Bronchial epithelial cell (primary cell): ENCODE measurements around the gene PASD1. TPM values are rescaled to one million over a fixed set of nuclear protein-coding genes. Genes with fewer than 3 reads are reported as not detected.

Source experiments
- DNase-seq: peaks from one replicate; pipeline ENCODE4 v3.0.0-alpha.2; 2010; ENCODE audit warnings: low read depth
- FAIRE-seq: peaks from 2 replicates; lab custom pipeline; 2011; peaks lifted over from hg19 to GRCh38; lab: Jason Lieb, UNC
- H3K27me3 ChIP-seq: 2 replicates; pipeline ENCODE4 v1.5.1; 2011; ENCODE audit warnings: low read length; ENCODE audit not compliant: control insufficient read depth, insufficient read depth
- H3K36me3 ChIP-seq: 2 replicates; pipeline ENCODE4 v1.5.1; 2011; ENCODE audit warnings: low read length; ENCODE audit not compliant: control insufficient read depth, insufficient read depth
- H3K4me3 ChIP-seq: 2 replicates; pipeline ENCODE4 v1.5.1; 2011; ENCODE audit warnings: mild to moderate bottlenecking, low read depth, low read length, control low read depth
- total RNA-seq: library from RNA; depleted of rRNA; stranded (reverse); fragments of >200 nt; gene quantifications from 2 replicates; pipeline ENCODE4 v1.2.1, GENCODE V29; 2014
- TF ChIP-seq, protein P1 (sequence below): IDR thresholded peaks from 2 replicates; pipeline ENCODE4 v1.5.1; 2011; ENCODE audit warnings: mild to moderate bottlenecking, moderate library complexity, low read length, control low read depth, inconsistent platforms; ENCODE audit not compliant: insufficient read depth, severe bottlenecking

PASD1 gene
- total RNA-seq, 1 donor from 2014 or later = not detected

DNA sequence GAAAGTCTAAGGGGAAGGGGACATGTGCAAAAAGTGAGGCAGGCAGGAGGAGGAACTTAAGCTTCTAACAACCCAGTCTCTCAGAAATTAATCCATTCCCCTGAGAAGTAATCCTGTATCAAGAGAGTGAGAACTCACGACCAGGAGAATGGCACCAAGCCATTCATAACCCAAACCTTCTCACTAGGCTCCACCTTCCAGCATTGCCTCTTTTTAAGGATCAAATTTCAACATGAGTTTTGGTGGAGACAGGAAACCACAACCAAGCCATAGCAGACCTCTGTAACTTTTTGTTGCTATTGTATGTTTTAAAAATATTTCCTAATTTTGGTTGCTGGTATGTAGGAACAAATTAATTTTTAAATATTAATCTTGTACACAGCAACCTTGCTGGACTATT is 32.8 kb downstream of the PASD1 start:
- no peaks in the 10 kb centered on the region for H3K27me3 ChIP-seq
- FAIRE-seq (no peak), DNase-seq (no peak)
- TF ChIP-seq, protein P1, sequence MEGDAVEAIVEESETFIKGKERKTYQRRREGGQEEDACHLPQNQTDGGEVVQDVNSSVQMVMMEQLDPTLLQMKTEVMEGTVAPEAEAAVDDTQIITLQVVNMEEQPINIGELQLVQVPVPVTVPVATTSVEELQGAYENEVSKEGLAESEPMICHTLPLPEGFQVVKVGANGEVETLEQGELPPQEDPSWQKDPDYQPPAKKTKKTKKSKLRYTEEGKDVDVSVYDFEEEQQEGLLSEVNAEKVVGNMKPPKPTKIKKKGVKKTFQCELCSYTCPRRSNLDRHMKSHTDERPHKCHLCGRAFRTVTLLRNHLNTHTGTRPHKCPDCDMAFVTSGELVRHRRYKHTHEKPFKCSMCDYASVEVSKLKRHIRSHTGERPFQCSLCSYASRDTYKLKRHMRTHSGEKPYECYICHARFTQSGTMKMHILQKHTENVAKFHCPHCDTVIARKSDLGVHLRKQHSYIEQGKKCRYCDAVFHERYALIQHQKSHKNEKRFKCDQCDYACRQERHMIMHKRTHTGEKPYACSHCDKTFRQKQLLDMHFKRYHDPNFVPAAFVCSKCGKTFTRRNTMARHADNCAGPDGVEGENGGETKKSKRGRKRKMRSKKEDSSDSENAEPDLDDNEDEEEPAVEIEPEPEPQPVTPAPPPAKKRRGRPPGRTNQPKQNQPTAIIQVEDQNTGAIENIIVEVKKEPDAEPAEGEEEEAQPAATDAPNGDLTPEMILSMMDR = no peak
- no peaks in the 10 kb centered on the region for H3K36me3 ChIP-seq
- no peak overlapping the region for H3K4me3 ChIP-seq

GRCh38 chrX:151604931-151605330 is 41.5 kb downstream of the PASD1 start:
- H3K36me3 ChIP-seq = no peaks in the 10 kb centered on the region
- no peak for FAIRE-seq
- H3K4me3 ChIP-seq = no peak overlapping the region
- no peaks in the 10 kb centered on the region for H3K27me3 ChIP-seq
- DNase-seq = no peak
- TF ChIP-seq, protein P1 = no peak

GRCh38 chrX:151609222-151609621 is 45.7 kb downstream of the PASD1 start:
- TF ChIP-seq, protein P1 = no peak
- FAIRE-seq (no peak), DNase-seq (no peak)
- Histone ChIP-seq H3K27me3 (no peaks in the 10 kb centered on the region), H3K36me3 (no peaks in the 10 kb centered on the region), H3K4me3 (no peak overlapping the region)

- H3K4me3 ChIP-seq = no peak overlapping the region
- no peaks in the 10 kb centered on the region for H3K36me3 ChIP-seq
- TF ChIP-seq, protein P1 = no peak
- H3K27me3 ChIP-seq = no peaks in the 10 kb centered on the region
- DNase-seq = no peak
- no peak for FAIRE-seq
These were observed 57.9 kb downstream of the PASD1 start for GRCh38 chrX:151621422-151621821.

- no peak overlapping the region for H3K4me3 ChIP-seq
- H3K36me3 ChIP-seq = no peaks in the 10 kb centered on the region
- H3K27me3 ChIP-seq = no peaks in the 10 kb centered on the region
- TF ChIP-seq, protein P1 = no peak
- no peak for DNase-seq
- no peak for FAIRE-seq
These were observed 61.2 kb downstream of the PASD1 start for GRCh38 chrX:151624677-151625076.

- H3K27me3 ChIP-seq = no peaks in the 10 kb centered on the region
- no peaks in the 10 kb centered on the region for H3K36me3 ChIP-seq
- TF ChIP-seq, protein P1 = no peak
- FAIRE-seq = no peak
- no peak for DNase-seq
- H3K4me3 ChIP-seq = no peak overlapping the region
These were observed 68.3 kb downstream of the PASD1 start for GRCh38 chrX:151631822-151632221.
